Measurements from ENCODE around the gene TRIM54. TPM values are rescaled to one million over a fixed set of nuclear protein-coding genes. Genes with fewer than 3 reads are reported as not detected.
A peak's percentile ranks its signal among the peaks of the same experiment; 100 is the strongest.

Gene TRIM54
- total and polyA plus RNA-seq, 9 of the 15 experiments (the other 6 are each of a cell fraction or from before 2014, with no cell fraction given): not detected

DNA sequence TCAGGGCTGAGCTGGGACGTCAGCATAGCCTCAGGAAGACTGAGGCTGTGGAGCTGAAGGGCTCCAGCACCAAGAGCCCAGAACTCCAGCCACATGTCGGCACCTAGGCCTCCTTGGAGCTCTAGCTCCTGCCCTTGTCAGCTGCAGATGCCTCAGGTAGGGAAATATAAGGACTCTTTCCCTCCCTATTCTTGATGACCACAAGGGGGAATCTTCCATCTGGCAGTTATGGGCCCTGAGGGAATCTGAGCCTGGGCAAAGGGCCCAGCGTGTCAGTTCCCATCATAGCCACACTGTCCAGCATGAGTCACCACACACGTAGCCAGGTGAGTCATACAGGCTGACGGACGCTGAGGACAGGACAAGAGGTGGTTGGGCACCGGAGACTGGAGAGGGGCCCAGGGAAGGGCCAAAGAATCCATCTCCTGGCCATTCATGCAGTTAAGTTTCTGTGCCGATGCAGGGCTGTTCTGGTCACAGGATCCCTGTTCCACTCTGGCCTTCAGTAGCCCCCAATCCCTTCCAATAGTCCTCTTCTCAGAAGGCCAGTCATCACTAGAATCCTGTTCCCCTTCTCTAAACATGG is 38.8 kb downstream of the TRIM54 start (continued):
- TF ChIP-seq, protein P1, sequence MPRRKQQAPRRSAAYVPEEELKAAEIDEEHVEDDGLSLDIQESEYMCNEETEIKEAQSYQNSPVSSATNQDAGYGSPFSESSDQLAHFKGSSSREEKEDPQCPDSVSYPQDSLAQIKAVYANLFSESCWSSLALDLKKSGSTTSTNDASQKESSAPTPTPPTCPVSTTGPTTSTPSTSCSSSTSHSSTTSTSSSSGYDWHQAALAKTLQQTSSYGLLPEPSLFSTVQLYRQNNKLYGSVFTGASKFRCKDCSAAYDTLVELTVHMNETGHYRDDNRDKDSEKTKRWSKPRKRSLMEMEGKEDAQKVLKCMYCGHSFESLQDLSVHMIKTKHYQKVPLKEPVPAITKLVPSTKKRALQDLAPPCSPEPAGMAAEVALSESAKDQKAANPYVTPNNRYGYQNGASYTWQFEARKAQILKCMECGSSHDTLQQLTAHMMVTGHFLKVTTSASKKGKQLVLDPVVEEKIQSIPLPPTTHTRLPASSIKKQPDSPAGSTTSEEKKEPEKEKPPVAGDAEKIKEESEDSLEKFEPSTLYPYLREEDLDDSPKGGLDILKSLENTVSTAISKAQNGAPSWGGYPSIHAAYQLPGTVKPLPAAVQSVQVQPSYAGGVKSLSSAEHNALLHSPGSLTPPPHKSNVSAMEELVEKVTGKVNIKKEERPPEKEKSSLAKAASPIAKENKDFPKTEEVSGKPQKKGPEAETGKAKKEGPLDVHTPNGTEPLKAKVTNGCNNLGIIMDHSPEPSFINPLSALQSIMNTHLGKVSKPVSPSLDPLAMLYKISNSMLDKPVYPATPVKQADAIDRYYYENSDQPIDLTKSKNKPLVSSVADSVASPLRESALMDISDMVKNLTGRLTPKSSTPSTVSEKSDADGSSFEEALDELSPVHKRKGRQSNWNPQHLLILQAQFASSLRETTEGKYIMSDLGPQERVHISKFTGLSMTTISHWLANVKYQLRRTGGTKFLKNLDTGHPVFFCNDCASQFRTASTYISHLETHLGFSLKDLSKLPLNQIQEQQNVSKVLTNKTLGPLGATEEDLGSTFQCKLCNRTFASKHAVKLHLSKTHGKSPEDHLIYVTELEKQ (CRISPR knock-in tag; IDR thresholded peaks at IDR 0.05): no peak
- no peak for TF ChIP-seq RBM17 (IDR thresholded peaks at IDR 0.05; ENCODE audit: borderline replicate concordance, low read depth, low read length)
- no peak for TF ChIP-seq RHOXF2B (CRISPR knock-in tag; conservative IDR thresholded peaks at IDR 0.05)
- no peak for TF ChIP-seq POLR3G (IDR thresholded peaks at IDR 0.05; ENCODE audit: extremely low read depth, insufficient read length, insufficient replicate concordance)
- TF ChIP-seq L3MBTL2 (IDR thresholded peaks at IDR 0.05): peak; percentile 51; the same call in 1 of the 2 replicates
- no peak for TF ChIP-seq EZH2 (IDR thresholded peaks at IDR 0.05; ENCODE audit: borderline replicate concordance, low read depth, low read length)
- peak; percentile 48; the same call in 1 of the 2 replicates for TF ChIP-seq MTA1 (IDR thresholded peaks at IDR 0.05; ENCODE audit: borderline replicate concordance)
- TF ChIP-seq, protein P2, sequence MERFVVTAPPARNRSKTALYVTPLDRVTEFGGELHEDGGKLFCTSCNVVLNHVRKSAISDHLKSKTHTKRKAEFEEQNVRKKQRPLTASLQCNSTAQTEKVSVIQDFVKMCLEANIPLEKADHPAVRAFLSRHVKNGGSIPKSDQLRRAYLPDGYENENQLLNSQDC (CRISPR knock-in tag; IDR thresholded peaks at IDR 0.05): no peak
- no peak for TF ChIP-seq TGIF2 (CRISPR knock-in tag; IDR thresholded peaks at IDR 0.05)
- TF ChIP-seq CBFA2T2 (conservative IDR thresholded peaks at IDR 0.05): no peak
- TF ChIP-seq FOXM1 (IDR thresholded peaks at IDR 0.05; ENCODE audit: low read depth): no peak
- no peak for TF ChIP-seq FOXM1 (CRISPR knock-in tag; IDR thresholded peaks at IDR 0.05; ENCODE audit: low read depth)
- TF ChIP-seq KLF10 (CRISPR knock-in tag; IDR thresholded peaks at IDR 0.05): no peak
- TF ChIP-seq PCBP2 (IDR thresholded peaks at IDR 0.05; ENCODE audit: low read depth, low read length, poor library complexity, severe bottlenecking): no peak
- TF ChIP-seq ZNF780A (CRISPR knock-in tag; IDR thresholded peaks at IDR 0.05): no peak
- TF ChIP-seq, protein P3, sequence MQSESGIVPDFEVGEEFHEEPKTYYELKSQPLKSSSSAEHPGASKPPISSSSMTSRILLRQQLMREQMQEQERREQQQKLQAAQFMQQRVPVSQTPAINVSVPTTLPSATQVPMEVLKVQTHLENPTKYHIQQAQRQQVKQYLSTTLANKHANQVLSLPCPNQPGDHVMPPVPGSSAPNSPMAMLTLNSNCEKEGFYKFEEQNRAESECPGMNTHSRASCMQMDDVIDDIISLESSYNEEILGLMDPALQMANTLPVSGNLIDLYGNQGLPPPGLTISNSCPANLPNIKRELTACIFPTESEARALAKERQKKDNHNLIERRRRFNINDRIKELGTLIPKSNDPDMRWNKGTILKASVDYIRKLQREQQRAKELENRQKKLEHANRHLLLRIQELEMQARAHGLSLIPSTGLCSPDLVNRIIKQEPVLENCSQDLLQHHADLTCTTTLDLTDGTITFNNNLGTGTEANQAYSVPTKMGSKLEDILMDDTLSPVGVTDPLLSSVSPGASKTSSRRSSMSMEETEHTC (IDR thresholded peaks at IDR 0.05): no peak
- TF ChIP-seq, protein P4, sequence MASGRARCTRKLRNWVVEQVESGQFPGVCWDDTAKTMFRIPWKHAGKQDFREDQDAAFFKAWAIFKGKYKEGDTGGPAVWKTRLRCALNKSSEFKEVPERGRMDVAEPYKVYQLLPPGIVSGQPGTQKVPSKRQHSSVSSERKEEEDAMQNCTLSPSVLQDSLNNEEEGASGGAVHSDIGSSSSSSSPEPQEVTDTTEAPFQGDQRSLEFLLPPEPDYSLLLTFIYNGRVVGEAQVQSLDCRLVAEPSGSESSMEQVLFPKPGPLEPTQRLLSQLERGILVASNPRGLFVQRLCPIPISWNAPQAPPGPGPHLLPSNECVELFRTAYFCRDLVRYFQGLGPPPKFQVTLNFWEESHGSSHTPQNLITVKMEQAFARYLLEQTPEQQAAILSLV (tag; IDR thresholded peaks at IDR 0.05): no peak
- no peak for TF ChIP-seq SAFB (IDR thresholded peaks at IDR 0.05; ENCODE audit: borderline replicate concordance, low read depth, low read length)
- TF ChIP-seq SOX6 (IDR thresholded peaks at IDR 0.05): peak; percentile 51; the same call in 1 of the 2 replicates
- TF ChIP-seq, protein P5, sequence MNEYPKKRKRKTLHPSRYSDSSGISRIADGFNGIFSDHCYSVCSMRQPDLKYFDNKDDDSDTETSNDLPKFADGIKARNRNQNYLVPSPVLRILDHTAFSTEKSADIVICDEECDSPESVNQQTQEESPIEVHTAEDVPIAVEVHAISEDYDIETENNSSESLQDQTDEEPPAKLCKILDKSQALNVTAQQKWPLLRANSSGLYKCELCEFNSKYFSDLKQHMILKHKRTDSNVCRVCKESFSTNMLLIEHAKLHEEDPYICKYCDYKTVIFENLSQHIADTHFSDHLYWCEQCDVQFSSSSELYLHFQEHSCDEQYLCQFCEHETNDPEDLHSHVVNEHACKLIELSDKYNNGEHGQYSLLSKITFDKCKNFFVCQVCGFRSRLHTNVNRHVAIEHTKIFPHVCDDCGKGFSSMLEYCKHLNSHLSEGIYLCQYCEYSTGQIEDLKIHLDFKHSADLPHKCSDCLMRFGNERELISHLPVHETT (CRISPR knock-in tag; conservative IDR thresholded peaks at IDR 0.05 in 1 of 2, IDR thresholded peaks at IDR 0.05 in 1 of 2): 0 out of 4 replicates have a peak, but pooled peaks of 1 of the 2 experiments have one; percentile 31
- TF ChIP-seq ZNF41 (CRISPR knock-in tag; conservative IDR thresholded peaks at IDR 0.05): no peak
- TF ChIP-seq DIDO1 (tag; IDR thresholded peaks at IDR 0.05; ENCODE audit: low read depth): no peak
